Osteoblast (primary cell): ENCODE data around the gene DNAJC11. TPM values are rescaled to one million over a fixed set of nuclear protein-coding genes. Genes with fewer than 3 reads are reported as not detected.
A peak's percentile ranks its signal among the peaks of the same experiment; 100 is the strongest.

Experiments used
- DNase-seq: peaks from one replicate; pipeline ENCODE4 v3.0.0; 2011; ENCODE audit warnings: low spot score, mixed read lengths; ENCODE audit not compliant: insufficient read length; ENCODE audit errors: missing footprints
- H2AFZ ChIP-seq: 2 replicates; pipeline ENCODE4 v1.6.0; 2011; ENCODE audit warnings: mild to moderate bottlenecking, low read length
- H3K27ac ChIP-seq: 2 replicates; pipeline ENCODE4 v1.5.1; 2011; ENCODE audit warnings: mild to moderate bottlenecking, low read depth, low read length, moderate library complexity
- H3K27me3 ChIP-seq: 2 replicates; pipeline ENCODE4 v1.6.0; 2012; ENCODE audit warnings: mild to moderate bottlenecking, control low read depth, inconsistent platforms, low read length, moderate library complexity; ENCODE audit not compliant: insufficient read depth
- H3K36me3 ChIP-seq: 2 replicates; pipeline ENCODE4 v1.5.1; 2011; ENCODE audit warnings: mild to moderate bottlenecking, low read length, control low read depth, moderate library complexity; ENCODE audit not compliant: insufficient read depth
- H3K4me1 ChIP-seq: 2 replicates; pipeline ENCODE4 v1.5.1; 2011; ENCODE audit warnings: mild to moderate bottlenecking, low read length, control low read depth, moderate library complexity; ENCODE audit not compliant: insufficient read depth
- H3K4me2 ChIP-seq: 2 replicates; pipeline ENCODE4 v1.6.0; 2011; ENCODE audit warnings: mild to moderate bottlenecking, low read length; ENCODE audit not compliant: insufficient read depth
- H3K4me3 ChIP-seq: fragments of 200-600 bp; sonication (generic); 3 replicates; pipeline ENCODE4 v1.5.1; 2012; ENCODE audit warnings: mild to moderate bottlenecking, low read length, inconsistent platforms; ENCODE audit not compliant: insufficient read depth
- H3K79me2 ChIP-seq: 2 replicates; pipeline ENCODE4 v1.6.0; 2012; ENCODE audit warnings: mild to moderate bottlenecking, low read length, control low read depth, inconsistent platforms; ENCODE audit not compliant: insufficient read depth
- H3K9me3 ChIP-seq: 2 replicates; pipeline ENCODE4 v1.5.1; 2011; ENCODE audit warnings: low read depth, low read length, control low read depth
- H4K20me1 ChIP-seq: 2 replicates; pipeline ENCODE4 v1.6.0; 2012; ENCODE audit warnings: mild to moderate bottlenecking, low read length, control low read depth; ENCODE audit not compliant: insufficient read depth
- total RNA-seq: library from RNA; depleted of rRNA; stranded (reverse); fragments of >200 nt; gene quantifications from 2 replicates; pipeline ENCODE4 v1.2.3, GENCODE V29; 2012
- TF ChIP-seq, protein P1 (sequence below): IDR thresholded peaks from 2 replicates; pipeline ENCODE4 v1.5.1; 2011; ENCODE audit warnings: mild to moderate bottlenecking, low read depth, low read length, moderate library complexity; ENCODE audit errors: extremely low read depth

Gene DNAJC11
- total RNA-seq, 1 donor: 26.8 TPM

DNA sequence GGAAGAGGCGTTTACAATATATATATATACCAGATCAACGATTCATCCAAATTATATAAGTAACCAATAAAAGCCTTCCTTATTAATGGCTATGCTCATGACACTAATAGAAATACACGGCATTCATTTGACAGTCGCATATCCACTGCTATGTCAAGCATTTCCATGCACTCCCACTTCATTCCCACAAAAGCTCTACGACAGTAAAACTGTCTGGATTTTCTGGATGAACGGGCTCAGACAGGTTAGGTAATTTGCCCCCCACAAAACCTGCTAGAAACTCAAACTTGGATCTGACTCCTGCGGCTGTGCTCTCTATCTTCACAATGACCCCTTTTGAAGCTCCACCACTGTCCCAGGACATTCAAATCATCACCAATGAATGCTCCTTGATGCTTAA lies 11.4 kb downstream of the DNAJC11 start:
- no peak overlapping the region for H3K4me2 ChIP-seq
- no peaks in the 10 kb centered on the region for H3K9me3 ChIP-seq
- H3K36me3 ChIP-seq: no peaks in the 10 kb centered on the region
- peaks cover 5% of the 10 kb centered on the region for H4K20me1 ChIP-seq
- TF ChIP-seq, protein P1, sequence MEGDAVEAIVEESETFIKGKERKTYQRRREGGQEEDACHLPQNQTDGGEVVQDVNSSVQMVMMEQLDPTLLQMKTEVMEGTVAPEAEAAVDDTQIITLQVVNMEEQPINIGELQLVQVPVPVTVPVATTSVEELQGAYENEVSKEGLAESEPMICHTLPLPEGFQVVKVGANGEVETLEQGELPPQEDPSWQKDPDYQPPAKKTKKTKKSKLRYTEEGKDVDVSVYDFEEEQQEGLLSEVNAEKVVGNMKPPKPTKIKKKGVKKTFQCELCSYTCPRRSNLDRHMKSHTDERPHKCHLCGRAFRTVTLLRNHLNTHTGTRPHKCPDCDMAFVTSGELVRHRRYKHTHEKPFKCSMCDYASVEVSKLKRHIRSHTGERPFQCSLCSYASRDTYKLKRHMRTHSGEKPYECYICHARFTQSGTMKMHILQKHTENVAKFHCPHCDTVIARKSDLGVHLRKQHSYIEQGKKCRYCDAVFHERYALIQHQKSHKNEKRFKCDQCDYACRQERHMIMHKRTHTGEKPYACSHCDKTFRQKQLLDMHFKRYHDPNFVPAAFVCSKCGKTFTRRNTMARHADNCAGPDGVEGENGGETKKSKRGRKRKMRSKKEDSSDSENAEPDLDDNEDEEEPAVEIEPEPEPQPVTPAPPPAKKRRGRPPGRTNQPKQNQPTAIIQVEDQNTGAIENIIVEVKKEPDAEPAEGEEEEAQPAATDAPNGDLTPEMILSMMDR: no peak
- H3K27ac ChIP-seq: no peak overlapping the region
- H3K4me1 ChIP-seq: peaks cover 26% of the 10 kb centered on the region
- peaks cover 49% of the 10 kb centered on the region for H3K79me2 ChIP-seq
- H3K4me3 ChIP-seq: no peak overlapping the region
- H2AFZ ChIP-seq: no peak overlapping the region
- DNase-seq: no peak
- no peaks in the 10 kb centered on the region for H3K27me3 ChIP-seq

DNA sequence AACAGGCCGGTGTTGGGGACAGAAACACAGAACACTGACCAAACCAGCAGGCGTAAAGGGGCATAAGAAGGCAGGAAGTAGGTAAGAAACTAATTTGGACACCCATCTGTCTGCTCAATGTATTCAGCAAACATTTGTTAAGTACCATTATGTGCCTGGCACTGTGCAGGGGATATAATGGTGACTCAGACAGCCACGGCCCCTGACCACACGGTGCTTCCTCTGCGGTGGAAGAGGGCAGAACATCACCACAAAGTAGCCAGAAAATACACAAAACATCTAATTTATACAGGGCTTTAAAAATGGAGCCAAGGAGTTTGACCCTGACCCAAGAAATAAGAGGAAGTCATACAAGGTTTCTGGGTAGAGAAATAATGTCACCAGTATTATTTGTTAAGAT lies 12.9 kb downstream of the DNAJC11 start:
- no peak overlapping the region for H3K27ac ChIP-seq
- TF ChIP-seq, protein P1: no peak
- peaks cover 5% of the 10 kb centered on the region for H4K20me1 ChIP-seq

DNA sequence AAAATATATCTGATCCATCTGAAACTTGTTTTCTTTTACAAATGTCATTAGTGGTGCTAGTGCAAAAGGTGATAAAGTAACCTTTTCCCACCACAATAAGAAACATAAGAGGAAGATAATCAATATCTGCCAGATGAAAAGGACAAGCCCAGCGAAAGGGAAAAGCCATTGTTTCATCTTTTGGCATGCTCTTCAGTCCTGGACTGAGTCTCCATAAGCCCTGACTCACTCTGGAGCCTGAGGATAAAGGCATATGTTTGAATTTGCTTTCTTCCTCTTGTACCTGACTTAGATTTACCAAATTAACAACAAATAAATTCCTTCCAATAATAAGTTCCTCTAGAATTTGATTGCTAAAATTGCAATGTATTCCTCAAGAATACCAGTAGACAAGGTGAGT lies 13.6 kb downstream of the DNAJC11 start:
- H3K4me2 ChIP-seq: no peak overlapping the region
- peaks cover 26% of the 10 kb centered on the region for H3K4me1 ChIP-seq
- H3K27me3 ChIP-seq: no peaks in the 10 kb centered on the region
- no peak overlapping the region for H3K27ac ChIP-seq
- peaks cover 55% of the 10 kb centered on the region for H3K79me2 ChIP-seq
- no peaks in the 10 kb centered on the region for H3K36me3 ChIP-seq
- no peak overlapping the region for H2AFZ ChIP-seq
- H4K20me1 ChIP-seq: peaks cover 5% of the 10 kb centered on the region
- no peak overlapping the region for H3K4me3 ChIP-seq
- no peak for DNase-seq
- no peaks in the 10 kb centered on the region for H3K9me3 ChIP-seq
- TF ChIP-seq, protein P1: no peak

More for the DNA sequence above, 12.9 kb downstream of the DNAJC11 start:
- Histone ChIP-seq H3K27me3 (no peaks in the 10 kb centered on the region), H3K79me2 (peaks cover 48% of the 10 kb centered on the region), H3K4me1 (peaks cover 26% of the 10 kb centered on the region), H3K4me3 (no peak overlapping the region), H3K9me3 (no peaks in the 10 kb centered on the region), H3K4me2 (no peak overlapping the region), H2AFZ (no peak overlapping the region), H3K36me3 (no peaks in the 10 kb centered on the region)
- DNase-seq: no peak

DNA sequence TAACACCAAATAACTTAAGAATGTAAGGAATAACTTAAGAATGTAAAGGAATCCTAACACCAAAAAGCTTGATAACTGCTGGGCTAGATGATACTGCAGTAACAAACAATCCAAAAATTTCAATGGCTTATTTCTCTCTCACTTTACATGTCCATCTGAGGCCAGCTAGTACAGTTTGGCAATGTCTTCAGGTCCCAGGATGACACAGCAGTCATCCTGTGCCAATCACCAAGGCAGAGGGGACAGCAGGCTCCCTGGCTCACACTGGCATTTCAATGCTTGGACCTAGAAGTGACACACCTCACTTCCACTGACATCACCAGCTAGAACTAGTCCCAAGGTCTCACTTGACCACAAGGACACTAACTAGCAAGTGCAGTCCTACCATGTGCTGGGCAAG lies 15.3 kb downstream of the DNAJC11 start:
- H3K4me2 ChIP-seq: peak overlapping the region; percentile 26
- peak overlapping the region; percentile 6 for H3K27ac ChIP-seq

More for the DNA sequence above, 15.3 kb downstream of the DNAJC11 start:
- Histone ChIP-seq H3K4me1 (peaks cover 26% of the 10 kb centered on the region), H3K79me2 (peaks cover 60% of the 10 kb centered on the region), H2AFZ (no peak overlapping the region), H3K27me3 (no peaks in the 10 kb centered on the region), H3K9me3 (no peaks in the 10 kb centered on the region), H3K36me3 (no peaks in the 10 kb centered on the region), H3K4me3 (no peak overlapping the region), H4K20me1 (peaks cover 3% of the 10 kb centered on the region)
- peak; percentile 69 for DNase-seq
- TF ChIP-seq, protein P1: no peak
